RWPE2 (cell line): ENCODE results near the gene TEPSIN.

ENCODE experiments used
- ATAC-seq: fragments of 200-7000 bp; cut with Tn5 transposase; 3 replicates; pipeline ENCODE4 v1.9.1; 2021; ENCODE audit warnings: low read depth
- DNase-seq: peaks from one replicate; pipeline ENCODE4 v3.0.0-alpha.2; 2020; ENCODE audit warnings: low spot score
- H3K27ac ChIP-seq: fragments of 450-650 bp; 2 replicates; pipeline ENCODE4 v1.5.1; 2017; ENCODE audit warnings: mild to moderate bottlenecking; ENCODE audit not compliant: poor library complexity, severe bottlenecking
- H3K27me3 ChIP-seq: fragments of 250-450 bp; sonication (Bioruptor Pico); 2 replicates; pipeline ENCODE4 v1.5.1; 2021; ENCODE audit warnings: mild to moderate bottlenecking, moderate library complexity; ENCODE audit not compliant: insufficient read depth, poor library complexity, severe bottlenecking
- H3K36me3 ChIP-seq: fragments of 250-450 bp; sonication (Bioruptor Pico); 2 replicates; pipeline ENCODE4 v1.5.1; 2020; ENCODE audit warnings: low read depth, mild to moderate bottlenecking, moderate library complexity
- H3K4me1 ChIP-seq: fragments of 250-450 bp; sonication (Bioruptor Pico); 2 replicates; pipeline ENCODE4 v1.5.1; 2021; ENCODE audit warnings: mild to moderate bottlenecking, moderate library complexity; ENCODE audit not compliant: insufficient read depth, poor library complexity, severe bottlenecking
- H3K4me3 ChIP-seq: fragments of 250-450 bp; sonication (Bioruptor Pico); 2 replicates; pipeline ENCODE4 v1.5.1; 2021; ENCODE audit warnings: mild to moderate bottlenecking, moderate library complexity; ENCODE audit not compliant: severe bottlenecking
- H3K9me3 ChIP-seq: fragments of 250-450 bp; sonication (Bioruptor Pico); 2 replicates; pipeline ENCODE4 v1.5.1; 2021; ENCODE audit warnings: mild to moderate bottlenecking, moderate library complexity; ENCODE audit not compliant: severe bottlenecking
- CTCF ChIP-seq: fragments of 450-650 bp; IDR thresholded peaks from one replicate; pipeline ENCODE4 v1.5.1; 2017; ENCODE audit warnings: mild to moderate bottlenecking, moderate library complexity; ENCODE audit not compliant: poor library complexity, severe bottlenecking

The TEPSIN gene

GRCh38 chr17:81241648-81242420 lies 3.0 kb upstream of the TEPSIN start:
- no peaks in the 10 kb centered on the region for H3K27me3 ChIP-seq
- DNase-seq = no peak
- no peaks in the 10 kb centered on the region for H3K9me3 ChIP-seq
- no peak for ATAC-seq
- H3K27ac ChIP-seq = no peak overlapping the region
- H3K36me3 ChIP-seq = peaks cover 17% of the 10 kb centered on the region
- H3K4me3 ChIP-seq = no peak overlapping the region
- no peaks in the 10 kb centered on the region for H3K4me1 ChIP-seq
- peak; percentile 66 for TF ChIP-seq CTCF

- no peak overlapping the region for H3K27ac ChIP-seq
- no peak for TF ChIP-seq CTCF
- no peaks in the 10 kb centered on the region for H3K4me1 ChIP-seq
- H3K36me3 ChIP-seq = peaks cover 17% of the 10 kb centered on the region
- no peak overlapping the region for H3K4me3 ChIP-seq
- DNase-seq (no peak), ATAC-seq (no peak)
- no peaks in the 10 kb centered on the region for H3K27me3 ChIP-seq
- no peaks in the 10 kb centered on the region for H3K9me3 ChIP-seq
Measured at GRCh38 chr17:81241203-81241602, 2.3 kb upstream of the TEPSIN start.

- ATAC-seq (no peak), DNase-seq (no peak)
- no peaks in the 10 kb centered on the region for H3K9me3 ChIP-seq
- TF ChIP-seq CTCF = no peak
- H3K4me1 ChIP-seq = no peaks in the 10 kb centered on the region
- no peaks in the 10 kb centered on the region for H3K27me3 ChIP-seq
- H3K36me3 ChIP-seq = peaks cover 17% of the 10 kb centered on the region
- H3K27ac ChIP-seq = peak overlapping the region; percentile 67
- H3K4me3 ChIP-seq = no peak overlapping the region
Measured at GRCh38 chr17:81240761-81241160, 1.9 kb upstream of the TEPSIN start.

- no peak for ATAC-seq
- Histone ChIP-seq H3K4me3 (peak overlapping the region; percentile 97), H3K27ac (peak overlapping the region; percentile 67), H3K27me3 (no peaks in the 10 kb centered on the region), H3K4me1 (no peaks in the 10 kb centered on the region), H3K9me3 (no peaks in the 10 kb centered on the region), H3K36me3 (peaks cover 17% of the 10 kb centered on the region)
- no peak for TF ChIP-seq CTCF
- no peak for DNase-seq
Measured at GRCh38 chr17:81239714-81240555, 1.1 kb upstream of the TEPSIN start.
